Brain pericyte (primary cell): ENCODE measurements around the gene RFX2.
"Not testable (repeated sequence)": the region's sequence is repeated elsewhere in the genome, so short reads cannot be mapped to it uniquely, and the experiment has no call there.

Experiments used
- DNase-seq: peaks from one replicate; pipeline ENCODE4 v3.0.0-alpha.2; 2012; ENCODE audit warnings: low read depth, low spot score

RFX2 gene

DNA sequence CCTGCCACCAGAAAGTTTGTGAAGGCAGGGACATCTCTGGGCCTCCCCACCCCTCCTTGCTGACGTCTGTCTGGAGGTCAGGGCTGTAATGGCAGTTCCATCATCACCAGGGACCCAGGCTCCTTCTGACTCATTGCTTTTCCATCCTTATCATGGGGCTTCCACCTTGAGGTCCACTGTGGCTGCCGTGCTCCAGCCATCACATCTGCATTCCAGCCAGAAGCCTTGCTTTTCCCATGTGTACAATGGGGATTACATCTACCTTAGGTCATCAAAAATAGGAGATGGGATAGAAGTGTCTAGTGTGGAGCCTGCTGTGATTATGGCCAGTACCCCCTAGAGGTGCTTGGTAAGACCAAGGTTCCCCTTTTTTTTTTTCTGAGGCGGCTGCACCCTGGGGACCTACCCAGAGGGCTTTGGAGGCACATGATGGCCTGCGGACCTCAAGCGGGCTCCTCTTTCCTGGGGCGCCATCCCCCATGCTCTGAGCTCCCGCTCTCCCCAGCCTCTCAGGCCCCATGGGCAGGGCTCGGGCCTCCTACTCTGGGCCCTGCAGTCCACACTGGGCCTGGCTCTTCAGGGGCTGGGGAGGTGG, 119.0 kb downstream of the RFX2 start:
- no peak for DNase-seq

DNA sequence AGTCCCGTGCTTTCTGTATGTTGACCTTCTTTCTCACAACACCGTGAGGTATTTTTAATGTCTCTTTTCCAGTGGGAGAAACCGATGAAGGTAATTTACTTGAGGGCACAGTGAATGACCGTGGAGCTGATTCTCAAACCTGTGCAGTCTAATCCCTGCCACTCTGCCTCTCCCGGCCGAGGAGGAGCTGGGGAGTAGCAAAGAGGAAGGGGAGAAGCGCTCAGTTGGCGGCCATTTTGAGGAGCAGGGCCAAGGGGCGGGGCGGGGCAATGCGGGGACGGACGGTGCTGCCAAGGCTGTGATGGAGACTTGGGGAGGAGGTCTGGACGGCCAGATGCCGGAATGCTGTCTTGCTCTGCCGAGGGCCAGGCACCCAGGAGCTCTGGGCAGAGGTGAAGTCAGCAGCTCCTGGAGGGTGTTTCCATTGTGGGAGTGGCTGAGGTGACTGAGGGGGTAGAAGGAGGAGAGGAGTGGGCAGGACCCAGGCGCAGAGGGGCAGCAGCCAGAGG, 120.0 kb downstream of the RFX2 start:
- no peak for DNase-seq

DNA sequence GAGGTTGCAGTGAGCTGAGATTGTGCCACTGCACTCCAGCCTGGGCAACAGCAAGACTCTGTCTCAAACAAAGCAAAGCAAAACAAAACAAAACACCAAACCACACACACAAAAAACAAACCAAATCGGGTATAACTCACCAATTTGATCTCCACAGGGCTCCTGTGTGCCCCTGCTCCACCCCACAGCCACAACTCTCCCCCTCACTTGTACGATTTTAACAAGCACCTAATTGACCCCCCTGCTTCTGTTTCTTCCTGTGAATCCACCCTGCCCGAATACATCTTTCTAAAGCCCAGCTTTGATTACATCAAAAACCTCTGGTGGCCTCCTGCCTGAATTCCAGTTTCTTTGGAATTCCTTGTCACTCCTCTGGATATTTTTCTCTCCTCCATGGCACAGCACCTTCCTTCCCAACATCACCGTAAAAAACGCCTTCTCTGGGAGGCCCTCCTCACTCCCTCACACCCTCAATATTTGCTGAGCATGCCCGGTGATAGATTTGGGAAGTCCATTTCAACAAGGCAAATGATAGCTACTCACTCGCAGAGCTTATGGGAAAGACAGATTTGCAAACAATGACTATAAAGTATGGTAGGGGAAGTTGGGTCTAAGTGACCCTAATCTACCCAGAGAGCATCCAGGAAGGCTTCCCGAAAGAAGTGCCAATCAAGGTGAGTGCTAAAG, 120.8 kb downstream of the RFX2 start:
- no peak for DNase-seq

GRCh38 chr19:5988517-5989387, 121.5 kb downstream of the RFX2 start:
- DNase-seq, result no peak

DNA sequence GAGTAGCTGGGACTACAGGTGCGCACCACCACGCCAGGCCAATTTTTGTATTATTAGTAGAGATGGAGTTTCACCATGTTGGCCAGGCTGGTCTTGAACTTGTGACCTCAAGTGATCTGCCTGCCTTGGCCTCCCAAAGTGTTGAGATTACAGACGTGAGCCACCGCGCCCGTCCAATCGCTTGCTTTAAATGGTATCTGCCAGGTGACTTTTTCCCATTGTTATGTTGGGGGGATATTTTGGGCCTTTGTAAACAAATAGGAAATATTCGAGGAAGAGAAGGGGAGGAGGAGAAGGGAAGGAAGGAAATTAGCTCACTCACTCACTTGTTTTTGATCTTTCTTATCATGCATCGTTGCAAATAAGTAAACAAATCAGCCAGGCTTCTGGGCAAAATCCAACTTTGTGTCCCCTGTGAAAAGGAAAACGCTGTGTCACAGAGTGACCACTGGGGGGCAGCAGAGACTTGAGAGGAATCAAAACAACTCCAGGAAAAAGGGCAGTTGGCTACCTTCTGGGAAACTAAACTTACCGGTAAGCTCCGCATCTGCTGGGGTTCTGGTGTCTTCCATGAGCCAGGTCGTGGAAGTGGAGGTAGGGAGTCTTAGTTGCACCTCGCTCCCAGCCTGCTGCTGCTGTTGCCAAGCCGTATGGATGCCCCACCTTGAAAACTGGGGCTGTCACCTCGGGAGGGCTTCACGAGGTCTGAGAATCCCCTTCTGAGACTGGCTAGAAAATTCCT, 123.1 kb downstream of the RFX2 start:
- DNase-seq, result no peak

- not testable (repeated sequence) for DNase-seq
These were observed 124.5 kb downstream of the RFX2 start for GRCh38 chr19:5985837-5986236.

GRCh38 chr19:5985098-5985783, 125.1 kb downstream of the RFX2 start:
- DNase-seq, result no peak

DNA sequence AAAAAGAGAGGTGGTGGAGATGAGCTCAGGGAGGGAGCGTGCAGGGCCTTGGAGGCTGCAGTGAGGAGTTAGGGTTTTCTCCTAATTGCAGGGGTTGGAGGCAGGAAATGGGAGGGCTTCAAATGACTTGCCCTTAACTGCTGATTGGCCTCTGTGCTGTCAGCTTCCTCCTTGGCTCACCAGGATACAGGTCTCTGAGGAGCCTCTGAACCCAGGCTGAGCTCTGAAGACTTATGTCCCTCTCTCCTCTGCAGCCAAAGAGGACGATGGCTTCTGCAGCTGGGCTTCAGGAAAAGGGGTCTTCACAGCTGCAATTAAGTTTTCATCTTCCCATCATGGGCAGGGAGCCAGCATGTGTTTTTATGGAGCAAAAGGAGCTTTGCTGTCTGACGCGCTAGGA, 125.7 kb downstream of the RFX2 start:
- DNase-seq, result no peak

DNA sequence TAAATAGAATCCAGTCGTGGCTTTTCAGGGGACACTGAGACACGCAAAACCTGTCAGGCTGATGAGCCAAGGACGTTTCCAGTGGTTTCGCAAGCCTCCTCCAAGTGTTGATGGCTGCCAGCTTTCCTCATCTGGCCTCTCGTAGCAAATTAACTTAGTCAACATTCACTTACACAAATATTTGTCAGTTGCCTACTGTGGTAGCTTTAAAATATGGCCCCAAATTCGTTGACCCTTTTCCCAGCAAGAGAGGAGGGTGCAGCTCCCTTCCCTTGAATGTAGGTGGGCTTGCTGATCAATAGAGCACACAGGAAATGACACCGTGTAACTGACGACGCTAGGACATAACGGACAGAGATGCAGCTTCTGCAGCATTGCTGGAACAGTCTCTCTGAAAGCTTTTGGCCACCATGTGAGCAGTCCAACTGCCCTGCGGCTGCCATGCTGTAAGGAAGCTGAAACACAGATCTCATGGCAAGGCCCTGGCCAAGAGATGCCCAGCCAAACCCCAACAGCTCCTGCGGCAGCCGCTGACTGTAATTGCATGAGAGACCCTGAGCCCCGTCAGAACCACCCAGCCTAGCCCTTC, 126.8 kb downstream of the RFX2 start:
- DNase-seq, result no peak

- DNase-seq, result no peak
These were observed 131.4 kb downstream of the RFX2 start for GRCh38 chr19:5978606-5979552.

- peak; percentile 99 for DNase-seq
These were observed 132.3 kb downstream of the RFX2 start, which contains the start of gene RANBP3 for GRCh38 chr19:5977785-5978605. Gene RANBP3 (minus strand): TSS chr19:5978140. CDS start chr19:5978082, 58 bp downstream.

- no peak for DNase-seq
These were observed 133.0 kb downstream of the RFX2 start for GRCh38 chr19:5977222-5977784.

- no peak for DNase-seq
These were observed 133.5 kb downstream of the RFX2 start for GRCh38 chr19:5976768-5977167.

DNA sequence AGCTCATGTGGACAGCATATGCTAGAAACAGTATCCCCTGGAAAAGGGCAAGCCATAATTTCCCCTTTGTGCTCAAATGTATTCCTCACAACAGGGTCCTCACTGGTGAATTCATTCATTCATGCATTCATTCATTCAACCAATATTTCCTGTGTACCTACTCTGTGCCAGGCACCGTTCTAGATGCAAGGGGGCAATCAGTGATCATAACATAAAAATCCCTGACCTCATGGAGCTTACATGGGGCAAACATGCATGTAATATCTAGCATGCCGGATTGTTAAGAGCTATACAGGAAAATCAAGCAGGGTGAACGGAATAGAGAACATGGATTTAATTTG, 134.9 kb downstream of the RFX2 start:
- no peak for DNase-seq

GRCh38 chr19:5974721-5975387, 135.4 kb downstream of the RFX2 start:
- DNase-seq, result no peak

- DNase-seq, result no peak
These were observed 136.2 kb downstream of the RFX2 start for GRCh38 chr19:5973867-5974635.

- DNase-seq, result no peak
These were observed 136.9 kb downstream of the RFX2 start for GRCh38 chr19:5973376-5973775.
